Breast epithelium (tissue), 3 donors: ENCODE measurements around the gene SNAPC5.
"Not testable (repeated sequence)": the region's sequence is repeated elsewhere in the genome, so short reads cannot be mapped to it uniquely, and the experiment has no call there.

ENCODE experiments used
- CTCF ChIP-seq, 3 donors: fragments of 450-650 bp; IDR thresholded peaks; one replicate each; pipeline ENCODE4 v1.5.1; 2016 to 2017; ENCODE audit warnings: antibody characterized with exemption in 3 of 3, mild to moderate bottlenecking in 3 of 3, moderate library complexity in 3 of 3
- POLR2A ChIP-seq: fragments of 450-650 bp; IDR thresholded peaks from one replicate; pipeline ENCODE4 v1.6.1; 2016; ENCODE audit warnings: antibody characterized with exemption, mild to moderate bottlenecking, moderate library complexity
- POLR2AphosphoS5 ChIP-seq, 3 donors: sonication (generic); formaldehyde crosslinking; IDR thresholded peaks; one replicate each; pipeline ENCODE4 v1.6.1; 2017; ENCODE audit warnings: antibody characterized with exemption in 3 of 3

- not testable (repeated sequence) for TF ChIP-seq CTCF (IDR thresholded peaks at IDR 0.05); POLR2A; POLR2AphosphoS5 (IDR thresholded peaks at IDR 0.05)
Measured at GRCh38 chr15:66503041-66503648, 5.6 kb upstream of the SNAPC5 start.
